IPS-18c (cell line): Measurements from ENCODE around the gene MEPCE.
A peak's percentile ranks its signal among the peaks of the same experiment; 100 is the strongest.
"Not testable (repeated sequence)": the region's sequence is repeated elsewhere in the genome, so short reads cannot be mapped to it uniquely, and the experiment has no call there.

Experiments used
- H3K4me3 ChIP-seq: 2 replicates; pipeline ENCODE4 v1.7.0; 2013; ENCODE audit warnings: low read depth, mild to moderate bottlenecking, low read length, moderate library complexity; ENCODE audit not compliant: insufficient read depth
- H3K9me3 ChIP-seq: one replicate; pipeline ENCODE4 v1.6.1; 2013; ENCODE audit warnings: mild to moderate bottlenecking, low read length, moderate library complexity; ENCODE audit not compliant: control insufficient read depth, insufficient read depth

Gene MEPCE

DNA sequence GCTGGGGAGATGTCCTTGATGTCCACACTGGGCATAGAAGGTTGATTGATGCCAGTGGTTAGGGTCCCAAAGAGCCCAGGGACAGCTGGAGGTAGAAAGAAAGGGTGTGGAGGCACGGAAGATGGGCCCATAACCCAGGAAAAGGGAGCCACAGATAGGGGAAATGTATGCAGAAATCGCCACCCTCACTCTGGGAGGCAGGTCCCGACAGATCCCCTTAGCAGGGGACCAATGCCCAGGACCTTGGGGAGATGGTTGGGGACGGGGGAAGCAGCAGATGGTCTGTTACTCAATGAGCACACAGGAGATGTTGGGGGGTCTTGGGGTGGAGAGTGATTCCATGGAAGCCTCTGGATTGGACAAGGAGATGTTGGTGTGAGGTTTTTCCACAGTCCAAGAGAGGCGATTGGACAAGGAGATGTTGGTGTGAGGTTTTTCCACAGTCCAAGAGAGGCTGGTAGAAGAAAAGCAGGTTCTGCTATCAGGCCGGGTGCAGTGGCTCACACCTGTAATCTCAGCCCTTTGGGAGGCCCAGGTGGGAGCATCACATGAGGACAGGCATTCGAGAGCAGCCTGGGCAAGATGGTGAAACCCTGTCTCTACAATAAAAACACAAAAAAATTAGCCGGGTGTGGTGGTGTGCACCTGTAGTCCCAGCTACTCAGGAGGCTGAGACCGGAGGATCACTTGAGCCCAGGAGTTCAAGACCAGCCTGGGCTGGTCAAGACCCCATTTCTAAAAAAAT is 13.6 kb downstream of the MEPCE start:
- no peaks in the 10 kb centered on the region for H3K9me3 ChIP-seq
- H3K4me3 ChIP-seq, result no peak overlapping the region

DNA sequence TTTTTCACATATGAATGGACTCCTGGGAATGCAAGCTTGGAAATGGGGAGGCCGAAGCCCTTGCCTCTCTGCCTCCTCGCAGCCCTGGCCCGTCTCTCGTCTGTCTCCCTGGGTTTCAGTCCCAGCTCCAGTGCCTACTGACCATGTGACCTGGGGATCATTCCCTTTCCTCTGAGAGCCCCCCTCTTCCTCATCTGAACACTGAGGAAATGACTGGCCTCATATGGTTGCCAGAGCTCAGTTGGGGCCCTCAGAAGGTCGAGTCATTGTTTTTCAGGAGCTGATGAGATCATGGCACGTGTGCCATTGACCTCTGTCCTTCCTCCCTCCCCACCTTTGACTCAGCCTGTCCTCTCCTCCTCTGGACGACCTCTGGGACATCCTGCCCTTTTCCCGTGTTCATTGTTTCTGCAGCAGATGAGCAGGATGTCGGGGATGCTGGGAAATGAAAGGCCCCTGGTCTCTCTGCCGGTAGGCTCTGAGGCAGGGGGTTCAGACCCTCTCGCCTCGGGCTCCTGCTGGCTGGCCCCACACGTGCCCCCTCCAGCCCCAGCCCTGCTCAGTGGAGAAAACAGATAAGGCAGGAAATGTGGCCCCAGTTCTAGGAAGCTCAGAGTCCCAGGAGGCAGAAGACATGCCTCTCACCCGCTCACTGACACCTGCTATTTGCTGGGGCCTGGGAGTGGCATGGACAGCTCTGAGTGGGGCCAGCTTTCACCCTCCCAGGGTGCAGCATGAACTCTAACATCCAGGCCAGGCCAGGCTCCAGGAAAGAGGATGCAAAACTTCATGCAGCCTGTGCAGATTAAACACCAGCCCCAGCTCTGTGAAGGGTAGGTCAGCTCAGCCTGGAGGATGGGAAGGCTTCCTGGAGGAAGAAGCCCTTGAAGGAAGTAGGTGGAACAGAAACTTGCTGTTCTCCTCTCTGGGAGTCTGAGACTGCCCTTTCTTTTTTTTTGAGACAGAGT is 15.0 kb downstream of the MEPCE start:
- Histone ChIP-seq H3K4me3 (no peak overlapping the region), H3K9me3 (no peaks in the 10 kb centered on the region)

DNA sequence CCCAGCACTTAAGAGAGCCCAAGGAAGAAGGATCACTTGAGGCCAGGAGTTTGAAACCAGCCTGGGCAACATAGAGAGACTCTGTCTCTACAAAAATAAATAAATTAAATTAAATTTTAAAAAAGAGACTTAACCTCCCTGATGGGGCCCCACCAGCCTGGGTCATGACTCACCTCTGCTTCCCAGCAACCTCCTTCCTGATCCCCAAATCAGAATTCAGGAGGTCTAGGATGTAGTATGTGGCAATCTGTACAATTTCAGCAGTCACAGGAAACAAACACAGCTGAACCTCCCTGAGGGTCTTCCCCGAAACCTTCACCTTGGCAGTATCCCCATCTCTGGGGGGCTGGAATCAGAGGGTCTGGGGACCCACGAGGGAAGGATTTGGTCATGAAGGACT is 16.4 kb downstream of the MEPCE start:
- H3K4me3 ChIP-seq, result no peak overlapping the region
- no peaks in the 10 kb centered on the region for H3K9me3 ChIP-seq

DNA sequence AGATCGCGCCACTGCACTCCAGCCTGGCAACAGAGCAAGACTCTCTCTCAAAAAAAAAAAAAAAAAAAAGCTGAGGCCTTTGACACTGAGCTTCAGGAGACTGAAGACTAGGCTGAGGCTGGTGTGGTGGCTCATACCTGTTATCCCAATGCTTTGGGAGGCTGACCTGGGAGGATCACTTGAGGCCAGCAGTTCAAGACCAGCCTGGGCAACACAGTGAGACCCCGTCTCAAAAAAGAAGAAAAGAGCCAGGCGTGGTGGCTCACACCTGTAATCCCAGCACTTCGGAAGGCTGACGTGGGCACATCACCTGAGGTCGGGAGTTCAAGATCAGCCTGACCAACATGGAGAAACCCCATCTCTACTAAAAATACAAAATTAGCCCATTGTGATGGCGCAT is 17.7 kb downstream of the MEPCE start:
- not testable (repeated sequence) for H3K4me3 ChIP-seq, H3K9me3 ChIP-seq

DNA sequence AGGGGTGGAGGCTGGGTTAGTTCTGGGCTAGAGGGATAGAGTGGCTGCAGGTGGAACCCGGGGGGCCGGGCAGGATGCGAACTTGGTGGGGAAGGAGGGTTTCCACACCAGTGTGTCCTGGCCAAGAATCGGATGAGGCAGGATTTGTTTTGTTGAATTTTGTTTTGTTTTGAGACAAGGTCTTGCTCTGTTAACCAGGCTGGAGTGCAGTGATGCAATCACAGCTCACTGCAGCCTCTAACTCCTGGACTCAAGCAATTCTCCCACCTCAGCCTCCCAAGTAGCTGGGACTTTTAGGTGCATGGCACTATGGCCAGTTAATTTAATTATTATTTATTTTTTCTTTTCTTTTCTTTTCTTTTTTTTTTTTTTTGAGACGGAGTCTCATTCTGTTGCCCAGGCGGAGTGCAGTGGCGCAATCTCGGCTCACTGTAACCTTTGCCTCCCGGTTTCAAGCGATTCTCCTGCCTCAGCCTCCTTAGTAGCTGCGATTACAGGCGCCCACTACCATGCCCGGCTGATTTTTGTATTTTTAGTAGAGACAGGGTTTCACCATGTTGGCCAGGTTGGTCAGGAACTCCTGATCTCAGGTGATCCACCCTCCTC is 19.7 kb downstream of the MEPCE start:
- H3K4me3 ChIP-seq, result no peak overlapping the region

DNA sequence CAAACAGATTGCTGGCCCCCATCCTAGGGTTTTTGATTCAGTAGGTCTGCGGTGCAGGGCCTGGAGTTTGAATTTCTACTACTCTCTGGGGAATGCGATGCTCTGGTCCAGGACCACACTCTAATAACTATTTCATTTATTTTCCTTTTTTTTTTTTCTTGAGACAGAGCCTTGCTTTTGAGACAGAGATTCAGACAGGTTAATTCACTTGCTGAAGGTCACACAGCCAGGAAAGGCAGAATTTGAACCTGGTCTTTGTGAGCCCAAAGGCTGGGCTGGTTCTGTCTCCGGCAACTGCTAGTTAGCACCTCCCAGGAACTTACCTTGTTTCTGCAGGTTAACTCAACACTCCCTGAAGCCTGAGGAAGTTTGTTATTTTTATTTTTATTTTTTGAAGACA is 22.9 kb downstream of the MEPCE start:
- H3K4me3 ChIP-seq, result no peak overlapping the region
- H3K9me3 ChIP-seq, result no peaks in the 10 kb centered on the region

More for the DNA sequence above, 19.7 kb downstream of the MEPCE start:
- no peaks in the 10 kb centered on the region for H3K9me3 ChIP-seq

DNA sequence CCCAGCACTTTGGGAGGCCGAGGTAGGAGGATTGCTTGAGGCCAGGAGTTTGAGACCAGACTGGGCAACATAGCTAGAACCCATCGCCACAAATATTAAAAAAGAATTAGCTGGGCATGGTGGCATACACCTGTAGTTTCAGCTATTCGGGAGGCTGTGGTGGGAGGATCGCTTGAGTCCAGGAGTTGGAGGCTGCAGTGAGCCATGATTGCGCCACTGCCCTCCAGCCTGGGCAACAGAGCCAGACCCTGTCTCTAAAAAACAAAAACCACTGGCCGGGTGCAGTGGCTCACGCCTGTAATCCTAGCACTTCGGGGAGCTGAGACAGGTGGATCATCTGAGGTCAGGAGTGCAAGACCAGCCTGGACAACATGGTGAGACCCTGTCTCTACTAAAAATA is 24.2 kb downstream of the MEPCE start:
- H3K4me3 ChIP-seq, H3K9me3 ChIP-seq: not testable (repeated sequence)

DNA sequence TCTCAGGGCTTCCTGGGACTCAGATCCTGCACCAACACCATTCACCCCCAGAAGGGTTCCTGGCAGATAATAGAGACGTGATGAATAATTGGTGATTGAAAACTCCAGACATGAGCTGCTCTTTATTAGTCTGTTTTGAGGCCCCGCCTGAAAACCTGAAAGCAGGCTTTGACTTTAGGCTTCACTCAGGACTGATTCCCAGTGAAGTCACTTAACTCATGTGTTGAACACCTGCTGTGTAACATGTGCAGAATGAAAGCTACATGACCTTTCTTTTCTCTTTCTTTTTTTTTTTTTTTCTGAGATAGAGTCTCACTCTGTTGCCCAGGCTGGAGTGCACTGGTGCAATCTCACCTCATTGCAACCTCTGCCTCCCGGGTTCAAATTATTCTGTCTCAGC is 25.6 kb downstream of the MEPCE start:
- Histone ChIP-seq H3K4me3 (no peak overlapping the region), H3K9me3 (no peaks in the 10 kb centered on the region)

DNA sequence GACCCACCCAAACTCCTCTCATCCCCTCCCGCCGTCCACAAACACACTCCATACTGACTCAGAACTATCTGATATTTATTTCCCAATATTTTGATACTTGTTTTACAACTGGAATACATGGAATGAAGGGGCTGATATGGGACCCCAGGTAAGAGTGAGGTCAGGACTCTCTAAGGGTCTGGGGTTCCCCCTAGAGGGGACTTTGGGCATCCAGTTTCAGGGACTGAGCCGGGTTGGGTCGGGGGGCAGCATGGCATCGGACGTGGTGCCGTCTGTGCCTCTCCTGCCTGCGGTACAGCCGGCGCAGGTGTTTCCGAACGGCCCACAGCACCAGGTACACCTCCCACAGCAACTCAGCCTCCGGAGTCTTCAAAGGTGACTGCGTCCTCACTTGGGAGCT is 26.9 kb downstream of the MEPCE start:
- Histone ChIP-seq H3K9me3 (no peaks in the 10 kb centered on the region), H3K4me3 (0 out of 2 replicates have a peak overlapping the region, but pooled peaks have one; percentile 4)

DNA sequence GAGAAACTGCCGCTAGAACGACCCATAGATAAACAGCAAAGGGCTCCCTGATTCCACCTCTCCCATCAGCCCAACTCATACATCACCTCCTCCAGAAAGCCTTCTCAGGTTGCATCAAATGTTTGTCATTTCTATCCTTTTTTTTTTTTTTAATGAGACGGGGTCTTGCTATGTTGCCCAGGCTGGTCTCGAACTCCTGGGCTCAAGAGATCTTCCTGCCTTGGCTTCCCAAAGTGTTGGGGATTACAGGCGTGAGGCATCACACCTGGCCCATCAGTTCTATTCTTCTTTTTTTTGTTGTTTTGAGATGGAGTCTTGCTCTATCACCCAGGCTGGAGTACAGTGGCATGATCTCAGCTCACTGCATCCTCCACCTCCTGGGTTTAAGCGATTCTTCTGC is 27.4 kb downstream of the MEPCE start:
- Histone ChIP-seq H3K9me3 (no peaks in the 10 kb centered on the region), H3K4me3 (no peak overlapping the region)

DNA sequence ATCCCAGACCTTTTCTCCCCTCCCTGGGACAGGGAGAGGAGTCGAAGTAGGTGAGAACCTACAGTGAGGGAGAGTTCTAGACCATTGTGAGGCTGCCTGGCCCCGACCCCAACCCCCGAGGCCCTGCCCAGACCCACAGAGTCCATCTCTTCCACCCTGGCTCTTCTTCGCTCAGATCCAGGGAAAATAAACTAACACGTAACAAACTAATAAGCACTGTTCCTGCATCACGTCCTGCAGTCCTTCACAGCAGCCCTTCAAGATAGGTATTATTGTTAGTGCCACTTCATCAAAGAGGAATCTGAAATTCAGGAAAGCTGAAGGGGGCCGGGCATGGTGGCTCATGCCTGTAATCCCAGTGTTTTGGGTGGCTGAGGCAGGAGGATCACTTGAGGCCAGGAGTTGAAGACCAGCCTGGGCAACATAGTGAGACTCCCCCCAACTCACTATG is 34.6 kb downstream of the MEPCE start, which contains the start of gene SPACDR:
TSS of gene SPACDR (minus strand) at position 51 of the 451 bp plus-strand sequence. CDS start 235 bp downstream, outside the sequence.
- Histone ChIP-seq H3K4me3 (no peak within 1 kb of the TSS), H3K9me3 (no peaks in the 10 kb centered on the region)

DNA sequence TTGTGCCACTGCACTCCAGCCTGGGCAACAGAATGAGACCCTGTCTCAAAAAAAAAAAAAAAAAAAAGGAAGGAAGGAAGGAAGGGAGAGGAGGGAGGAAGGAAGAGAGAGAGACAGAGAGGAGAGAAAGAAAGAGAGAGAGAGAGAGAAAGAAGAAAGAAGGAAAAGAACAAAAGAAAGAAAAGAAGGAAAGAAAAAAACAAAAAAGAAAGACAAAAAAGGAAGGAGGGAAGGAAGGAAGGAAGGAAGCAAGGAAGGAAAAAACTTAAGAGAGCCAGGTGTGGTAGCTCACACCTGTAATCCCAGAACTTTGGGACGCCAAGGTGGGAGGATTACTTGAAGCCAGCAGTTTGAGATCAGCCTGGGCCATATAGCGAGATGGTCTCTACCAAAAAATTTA is 35.2 kb downstream of the MEPCE start:
- Histone ChIP-seq H3K9me3 (no peaks in the 10 kb centered on the region), H3K4me3 (no peak overlapping the region)

DNA sequence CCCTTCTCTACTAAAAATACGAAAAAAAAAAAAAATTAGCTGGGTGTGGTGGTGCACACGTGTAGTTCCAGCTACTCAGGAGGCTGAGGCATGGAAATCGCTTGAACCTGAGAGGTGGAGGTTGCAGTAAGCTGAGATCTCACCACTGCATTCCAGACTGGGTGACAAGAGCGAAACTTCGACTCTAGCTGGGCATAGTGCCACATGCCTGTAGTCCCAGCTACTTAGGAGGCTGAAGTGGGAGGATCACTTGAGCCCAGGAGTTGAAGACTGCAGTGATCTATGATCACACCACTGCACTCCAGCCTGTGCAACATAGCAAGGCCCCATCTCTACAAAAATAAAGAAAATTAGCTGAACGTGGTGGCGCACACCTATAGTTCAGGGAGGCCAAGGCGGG is 35.7 kb downstream of the MEPCE start:
- Histone ChIP-seq H3K4me3 (no peak overlapping the region), H3K9me3 (no peaks in the 10 kb centered on the region)

DNA sequence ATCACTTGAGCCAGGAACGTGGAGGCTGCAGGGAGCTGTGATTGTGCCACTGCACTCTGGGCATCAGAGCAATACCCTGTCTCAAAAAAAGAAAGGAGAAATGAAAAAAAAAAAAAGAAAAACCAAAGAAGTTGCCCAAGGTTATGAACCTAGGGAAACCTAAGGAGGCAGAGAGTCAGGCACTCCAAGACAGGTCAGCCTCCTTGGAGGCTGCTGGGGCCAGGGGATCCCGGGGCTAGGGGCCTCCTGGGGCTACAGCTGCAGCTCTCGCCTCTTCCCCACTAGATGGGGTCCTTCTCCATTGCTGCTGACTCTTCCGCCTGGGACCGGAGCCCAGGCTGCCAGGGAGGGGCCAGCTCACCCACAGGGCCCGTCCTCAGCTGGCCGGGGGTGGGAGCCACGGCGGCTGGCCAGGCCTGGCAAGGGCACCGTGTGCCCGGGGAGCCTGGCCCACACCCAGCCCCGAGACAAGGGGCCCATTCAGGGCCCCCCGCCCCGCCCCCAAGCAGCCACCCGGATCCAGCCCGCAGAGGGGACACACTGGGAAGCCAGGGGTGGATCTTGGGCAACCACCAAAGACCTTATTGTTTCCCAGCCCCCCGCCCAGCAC is 36.2 kb downstream of the MEPCE start:
- H3K4me3 ChIP-seq, result no peak overlapping the region
- no peaks in the 10 kb centered on the region for H3K9me3 ChIP-seq

DNA sequence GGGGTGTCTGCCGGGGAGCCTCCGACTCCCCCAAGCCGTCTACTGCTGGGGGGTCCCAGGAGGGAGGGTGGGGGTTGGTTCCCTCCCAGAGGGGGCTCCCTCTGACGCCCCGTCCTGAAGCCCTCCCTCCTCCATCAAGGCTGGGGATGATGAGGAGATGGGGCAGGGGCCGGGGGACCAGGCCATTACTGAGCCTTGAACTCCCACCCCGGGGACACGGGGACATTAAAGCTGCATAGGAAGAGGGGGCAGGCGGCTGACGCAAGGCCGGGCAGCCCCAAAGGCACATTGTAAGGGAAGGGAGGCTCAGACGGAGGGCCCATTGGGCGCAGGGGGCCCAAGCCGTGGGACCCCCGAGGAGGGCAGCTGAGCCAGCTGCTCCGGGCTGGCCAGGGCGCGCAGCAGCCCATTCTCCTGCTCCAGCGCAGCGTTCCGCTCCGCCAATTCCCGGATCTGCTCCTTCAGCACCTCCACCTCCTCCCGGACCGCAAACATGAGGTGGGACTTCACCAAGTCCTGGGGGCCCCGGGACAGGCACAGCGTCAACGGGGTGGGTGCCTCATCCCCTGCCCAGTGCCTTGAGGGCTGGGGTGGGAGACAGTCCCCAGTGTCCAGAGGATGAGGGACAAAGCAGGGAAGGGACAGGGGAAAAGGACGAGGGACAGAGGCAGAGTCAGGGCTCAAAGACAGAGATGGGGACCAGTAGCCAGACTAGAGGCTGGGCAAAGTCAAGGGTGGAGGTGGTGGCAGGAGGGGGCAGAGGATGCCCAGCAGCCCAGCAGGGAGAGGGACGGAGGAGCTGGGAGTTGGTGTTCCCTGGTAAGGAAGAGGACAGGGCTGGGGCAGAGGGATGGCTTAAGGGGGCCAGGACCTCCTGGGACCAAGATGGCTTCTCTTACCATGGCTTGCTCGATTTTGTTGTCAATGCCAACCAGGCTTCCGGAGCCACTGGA is 37.3 kb downstream of the MEPCE start:
- H3K4me3 ChIP-seq, result no peak overlapping the region
- no peaks in the 10 kb centered on the region for H3K9me3 ChIP-seq

DNA sequence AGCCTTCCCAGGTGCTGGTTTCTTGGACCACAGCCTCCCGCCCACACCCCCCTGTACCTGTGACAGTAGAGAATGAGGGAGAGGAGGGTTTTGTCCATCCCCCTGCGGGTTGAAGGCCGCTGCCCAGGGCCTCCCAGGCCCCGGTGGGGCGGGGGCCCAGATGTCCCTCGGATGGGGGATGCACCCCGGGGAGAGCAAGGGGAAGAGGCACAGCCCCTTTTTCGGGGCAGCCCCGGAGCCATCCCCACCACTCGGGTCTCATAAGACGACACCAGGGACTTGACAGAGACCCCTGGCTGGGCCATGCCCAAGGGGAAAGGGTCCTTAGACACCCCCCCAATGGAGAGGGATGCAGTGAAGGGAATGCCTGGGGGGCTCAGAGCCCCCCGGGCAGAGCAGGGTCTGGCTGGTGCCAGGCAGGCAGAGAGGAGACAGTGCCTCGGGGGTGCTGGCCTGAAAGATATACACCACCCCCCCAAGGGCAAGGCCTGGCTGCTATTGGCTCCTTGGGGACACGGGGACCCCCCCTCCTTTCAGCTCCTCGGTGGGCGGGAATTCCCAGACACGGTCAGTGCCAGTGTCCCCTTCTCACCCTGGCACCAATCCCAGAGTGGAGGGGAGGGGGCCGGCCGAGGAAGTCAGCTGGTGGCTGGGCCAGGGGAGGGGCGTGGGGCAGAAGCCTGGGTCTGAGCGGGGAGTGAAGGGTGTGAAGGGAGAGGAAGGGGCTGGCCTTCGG is 38.2 kb downstream of the MEPCE start:
- Histone ChIP-seq H3K4me3 (no peak overlapping the region), H3K9me3 (no peaks in the 10 kb centered on the region)
